H1 (cell line): ENCODE measurements around the gene HSF2. TPM values are rescaled to one million over a fixed set of nuclear protein-coding genes. Genes with fewer than 3 reads are reported as not detected.

Experiments used
- CTBP2 ChIP-seq: IDR thresholded peaks from 2 replicates; pipeline ENCODE4 v1.7.0; 2011; ENCODE audit warnings: borderline replicate concordance, mild to moderate bottlenecking, moderate library complexity, mixed read lengths, low read length; ENCODE audit not compliant: insufficient read depth, insufficient read length
- HDAC2 ChIP-seq, 2 experiments: fragments of 300-600 bp in 1 of 2; sonication (generic) in 1 of 2; IDR thresholded peaks; 2 replicates each; pipeline ENCODE4 v1.6.1; 2011 to 2012; ENCODE audit warnings: low read depth in 2 of 2, low read length in 2 of 2, mild to moderate bottlenecking in 2 of 2, moderate library complexity in 2 of 2, borderline replicate concordance in 1 of 2, inconsistent platforms in 1 of 2
- RFX5 ChIP-seq: IDR thresholded peaks from 2 replicates; pipeline ENCODE4 v1.6.1; 2011; ENCODE audit warnings: low read depth, low read length, improper control_type of control experiment, borderline replicate concordance
- USF2 ChIP-seq: IDR thresholded peaks from 2 replicates; pipeline ENCODE4 v1.6.1; 2011; ENCODE audit warnings: low read length, improper control_type of control experiment
- ZNF274 ChIP-seq: IDR thresholded peaks from 2 replicates; pipeline ENCODE4 v1.7.0; 2012; ENCODE audit warnings: low read length, borderline replicate concordance; ENCODE audit errors: extremely low read depth
- polyA plus RNA-seq, 7 experiments: library from polyadenylated mRNA; depleted of rRNA in 3 of 7; stranded (reverse) in 5 of 7; unstranded in 2 of 7; fragments of >200 nt in 5 of 7; fragments of 200-250 nt in 2 of 7; gene quantifications; 1 replicate in 5 of 7; 2 replicates in 1 of 7; 4 replicates in 1 of 7; pipeline versions ENCODE4 v1.2.1 to v1.2.3, GENCODE V29; 2011 to 2013; ENCODE audit warnings: missing spikeins in 2 of 7, mixed read lengths in 2 of 7
- total RNA-seq: library from RNA; stranded (reverse); fragmentation: NEBNext Ultra II Directional; extraction: Animal tissue kit (Norgen Biotek cat#: 25700); gene quantifications from 2 replicates; pipeline ENCODE4 v1.2.1, GENCODE V29; 2021

Gene HSF2
- total and polyA plus RNA-seq, 2 of the 8 experiments (the other 6 are each of a cell fraction or from before 2014, with no cell fraction given) = 16.3 to 18.3 TPM

DNA sequence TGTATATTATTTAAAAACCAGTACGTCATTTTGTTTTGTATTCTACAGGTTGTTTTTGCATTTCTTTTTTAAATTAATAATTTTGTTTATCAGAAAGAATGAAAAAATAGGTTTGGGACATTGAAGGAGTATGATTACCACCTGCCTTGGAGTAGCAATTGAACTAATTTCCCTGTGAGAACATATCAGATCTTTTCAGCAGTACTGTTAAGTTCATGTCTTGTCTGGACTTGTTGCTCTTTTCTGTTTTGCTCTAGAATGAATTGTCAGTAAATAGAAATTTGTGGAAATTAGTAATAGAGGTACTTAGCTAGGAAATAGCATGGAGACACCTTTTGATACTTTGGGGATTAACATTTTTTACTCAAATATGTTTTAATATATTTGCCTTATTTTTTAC, 24.3 kb downstream of the HSF2 start (continued):
- TF ChIP-seq CTBP2 (no peak), USF2 (no peak), HDAC2 (IDR thresholded peaks at IDR 0.05; ENCODE audit: borderline replicate concordance in 1 of 2, low read depth in 2 of 2, low read length in 2 of 2) (no peak), RFX5 (no peak), ZNF274 (no peak)
